Measurements from ENCODE around the gene CCDC85C. TPM values are rescaled to one million over a fixed set of nuclear protein-coding genes. Genes with fewer than 3 reads are reported as not detected.

CCDC85C gene
- total and polyA plus RNA-seq, 2 of the 4 experiments (the other 2 are of a cell fraction), result 16.0 to 19.0 TPM

DNA sequence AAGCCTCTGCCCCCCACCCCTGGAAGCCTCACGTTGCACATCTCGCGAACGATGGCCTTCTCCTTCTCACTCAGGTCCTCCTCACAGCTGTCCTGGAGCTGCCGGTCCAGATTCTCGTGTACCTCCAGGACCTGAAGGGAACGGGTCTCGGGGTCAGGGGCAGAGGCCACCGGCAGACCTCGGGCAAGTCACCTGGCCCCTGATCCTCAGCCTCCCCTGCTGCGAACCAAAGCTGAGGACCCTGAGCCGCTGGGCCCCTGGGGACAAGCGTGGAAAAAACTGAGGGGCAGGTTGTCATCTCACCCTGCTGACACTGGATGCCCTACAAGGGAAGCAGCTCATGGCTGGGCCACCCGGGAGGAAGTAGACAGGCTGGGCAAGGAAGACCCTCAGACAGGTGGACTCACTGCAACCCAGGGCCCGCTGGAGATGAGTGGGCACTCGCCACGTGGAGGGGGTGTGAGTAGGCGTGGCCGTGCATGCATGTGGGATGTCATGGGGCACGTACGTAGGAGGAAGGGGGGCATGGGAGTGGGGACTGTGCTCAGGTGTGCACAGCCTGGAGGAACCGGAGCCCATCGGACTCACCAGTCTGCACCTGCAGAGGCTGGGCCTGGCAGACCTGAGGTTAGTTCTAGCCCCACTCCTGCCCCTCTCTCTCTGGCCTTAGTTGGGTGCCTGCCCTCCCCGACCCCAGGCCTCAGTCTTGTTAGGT is 87.7 kb downstream of the CCDC85C start:
- POLR2A ChIA-PET (ENCODE audit: unreplicated experiment), result no interaction called here
- no peak overlapping the region for H3K9ac ChIP-seq (ENCODE audit: low read depth, low read length)
- DNase-seq (no peak), ATAC-seq (ENCODE audit: low read depth) (no peak)
- H4K8ac ChIP-seq (ENCODE audit: low read depth in 2 of 2, low read length in 2 of 2), result no peak overlapping the region
- H3K79me1 ChIP-seq (ENCODE audit: low read depth in 1 of 2, low read length in 2 of 2), result peaks cover 13 to 68% of the 10 kb centered on the region in 2 experiments
- H3K4me2 ChIP-seq (ENCODE audit: low read depth, low read length), result no peak overlapping the region
- no peaks in the 10 kb centered on the region for H3K9me1 ChIP-seq (ENCODE audit: insufficient read depth, low read length)
- peaks cover 21% of the 10 kb centered on the region for H3K36me3 ChIP-seq (ENCODE audit: control insufficient read depth, insufficient read depth, low read length)
- H3K23ac ChIP-seq (ENCODE audit: low read depth, low read length), result no peak overlapping the region
- H3K4ac ChIP-seq (ENCODE audit: low read depth, low read length), result no peak overlapping the region
- H4K5ac ChIP-seq (ENCODE audit: low read depth, low read length), result no peak overlapping the region
- H2BK5ac ChIP-seq (ENCODE audit: low read depth, low read length, poor library complexity, severe bottlenecking), result no peak overlapping the region
- H2AK9ac ChIP-seq (replicated peaks; ENCODE audit: low read depth, low read length, poor library complexity), result no peak overlapping the region
- H2AK5ac ChIP-seq (ENCODE audit: low read depth, low read length), result no peak overlapping the region
- peak overlapping the region; percentile 10 for H2AFZ ChIP-seq (replicated peaks; ENCODE audit: low read length, poor library complexity)
- H2BK15ac ChIP-seq (ENCODE audit: low read depth, low read length), result no peak overlapping the region
- H4K91ac ChIP-seq (ENCODE audit: insufficient read depth, low read depth, low read length), result no peak overlapping the region
- no TSS peak for BruUV-seq (replicated peaks)
- H3K56ac ChIP-seq (ENCODE audit: extremely low read depth, insufficient read depth, low read length), result no peak overlapping the region
- dilution Hi-C loops (cut with HindIII; ENCODE audit: low sequenced_read_pairs, unreplicated experiment) (no loop called here), intact Hi-C loops (cut with micrococcal nuclease) (no loop called here), in situ Hi-C loops (cut with MboI; ENCODE audit: low sequenced_read_pairs) (no loop called here)
- H3K4me3 ChIP-seq (ENCODE audit: insufficient read depth, low read depth, low read length), result no peak overlapping the region
- H3K18ac ChIP-seq (ENCODE audit: low read depth, low read length), result no peak overlapping the region
- no peak overlapping the region for H3K27ac ChIP-seq (ENCODE audit: insufficient read depth, low read length)
- TF ChIP-seq MAZ (IDR thresholded peaks at IDR 0.05; ENCODE audit: borderline replicate concordance, low read depth, low read length) (no peak), POLR2A (IDR thresholded peaks at IDR 0.05; ENCODE audit: low read depth, low read length) (no peak), CTCF (conservative IDR thresholded peaks at IDR 0.05; ENCODE audit: low read depth, low read length) (no peak), RFX5 (IDR thresholded peaks at IDR 0.05; ENCODE audit: low read depth, low read length) (no peak), RAD21 (IDR thresholded peaks at IDR 0.05; ENCODE audit: low read length) (no peak), CEBPB (IDR thresholded peaks at IDR 0.05; ENCODE audit: low read depth, low read length) (no peak), FOS (IDR thresholded peaks at IDR 0.05; ENCODE audit: low read depth, low read length) (no peak), CHD1 (IDR thresholded peaks at IDR 0.05; ENCODE audit: low read depth, low read length) (no peak), RCOR1 (IDR thresholded peaks at IDR 0.05; ENCODE audit: insufficient replicate concordance, low read length) (no peak), NFE2L2 (IDR thresholded peaks at IDR 0.05; ENCODE audit: low read depth, low read length) (no peak)
- TF ChIP-seq, protein P1, sequence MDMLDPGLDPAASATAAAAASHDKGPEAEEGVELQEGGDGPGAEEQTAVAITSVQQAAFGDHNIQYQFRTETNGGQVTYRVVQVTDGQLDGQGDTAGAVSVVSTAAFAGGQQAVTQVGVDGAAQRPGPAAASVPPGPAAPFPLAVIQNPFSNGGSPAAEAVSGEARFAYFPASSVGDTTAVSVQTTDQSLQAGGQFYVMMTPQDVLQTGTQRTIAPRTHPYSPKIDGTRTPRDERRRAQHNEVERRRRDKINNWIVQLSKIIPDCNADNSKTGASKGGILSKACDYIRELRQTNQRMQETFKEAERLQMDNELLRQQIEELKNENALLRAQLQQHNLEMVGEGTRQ (IDR thresholded peaks at IDR 0.05; ENCODE audit: low read depth, low read length), result no peak
- peaks cover 13% of the 10 kb centered on the region for H3K4me1 ChIP-seq (ENCODE audit: control insufficient read depth, insufficient read depth, low read length)
- CTCF ChIA-PET, result interaction anchor here (1.7 kb wide), 1 partner anchor 93 kb away, joined by 4 read pairs; no protein-coding TSS in a partner anchor
- H3K14ac ChIP-seq (replicated peaks; ENCODE audit: low read depth, low read length), result no peak overlapping the region
- WGBS, 2 experiments (ENCODE audit: extremely low coverage in 2 of 2, insufficient read length in 1 of 2), result 83% methylated on average over 6 of the region's 24 CpGs; no CpG with 5 or more reads in 1 of the 2 experiments
- H3K9me3 ChIP-seq (ENCODE audit: control insufficient read depth, insufficient read depth, low read length), result no peaks in the 10 kb centered on the region
- H2BK120ac ChIP-seq (ENCODE audit: low read depth, low read length), result no peak overlapping the region
- H3K27me3 ChIP-seq (ENCODE audit: control insufficient read depth, insufficient read depth, low read length), result no peaks in the 10 kb centered on the region
- peaks cover 37% of the 10 kb centered on the region for H4K20me1 ChIP-seq (ENCODE audit: insufficient read depth, low read length)
- H2BK20ac ChIP-seq (ENCODE audit: low read depth, low read length), result no peak overlapping the region
